ENCODE data around the gene ZFAND3.

DNA sequence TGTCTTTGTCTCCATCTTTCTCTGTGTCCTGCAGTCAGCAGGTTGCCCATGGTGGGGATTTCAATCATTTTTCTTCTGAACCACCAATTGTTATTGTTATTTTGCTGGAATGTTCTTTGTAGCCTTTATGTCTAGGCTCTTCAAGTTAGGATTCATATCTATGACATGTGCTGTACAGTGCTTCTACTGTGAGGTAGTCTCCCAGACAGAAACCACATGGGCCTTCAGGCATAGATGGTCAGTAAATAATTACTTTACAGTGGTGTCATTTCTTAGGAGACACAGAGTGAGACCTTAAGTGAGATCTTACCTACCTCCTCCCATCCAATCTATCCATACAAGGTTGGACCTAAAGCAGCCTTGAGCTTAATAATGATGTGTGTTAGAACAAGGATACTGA, 265.5 kb downstream of the ZFAND3 start:
- TF ChIP-seq, protein P1, sequence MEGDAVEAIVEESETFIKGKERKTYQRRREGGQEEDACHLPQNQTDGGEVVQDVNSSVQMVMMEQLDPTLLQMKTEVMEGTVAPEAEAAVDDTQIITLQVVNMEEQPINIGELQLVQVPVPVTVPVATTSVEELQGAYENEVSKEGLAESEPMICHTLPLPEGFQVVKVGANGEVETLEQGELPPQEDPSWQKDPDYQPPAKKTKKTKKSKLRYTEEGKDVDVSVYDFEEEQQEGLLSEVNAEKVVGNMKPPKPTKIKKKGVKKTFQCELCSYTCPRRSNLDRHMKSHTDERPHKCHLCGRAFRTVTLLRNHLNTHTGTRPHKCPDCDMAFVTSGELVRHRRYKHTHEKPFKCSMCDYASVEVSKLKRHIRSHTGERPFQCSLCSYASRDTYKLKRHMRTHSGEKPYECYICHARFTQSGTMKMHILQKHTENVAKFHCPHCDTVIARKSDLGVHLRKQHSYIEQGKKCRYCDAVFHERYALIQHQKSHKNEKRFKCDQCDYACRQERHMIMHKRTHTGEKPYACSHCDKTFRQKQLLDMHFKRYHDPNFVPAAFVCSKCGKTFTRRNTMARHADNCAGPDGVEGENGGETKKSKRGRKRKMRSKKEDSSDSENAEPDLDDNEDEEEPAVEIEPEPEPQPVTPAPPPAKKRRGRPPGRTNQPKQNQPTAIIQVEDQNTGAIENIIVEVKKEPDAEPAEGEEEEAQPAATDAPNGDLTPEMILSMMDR (IDR thresholded peaks at IDR 0.05 in 4 of 5, conservative IDR thresholded peaks at IDR 0.05 in 1 of 5) = no peak
- no peak for TF ChIP-seq POLR2A (IDR thresholded peaks at IDR 0.05)

Measured in gastrocnemius medialis (tissue), 4 donors.